Common myeloid progenitor, CD34-positive (primary cell): Measurements from ENCODE around the gene MT2A.

Experiments used
- CTCF ChIA-PET: fragments of 350-600 bp; sonication (Branson Sonifier 250); formaldehyde crosslinking; loops from one replicate; lab custom pipeline; 2021; ENCODE audit warnings: antibody characterized with exemption; lab: Charles Lee
- POLR2A ChIA-PET: fragments of 350-600 bp; sonication (Branson Sonifier 250); formaldehyde crosslinking; loops from one replicate; lab custom pipeline; 2021; ENCODE audit warnings: antibody characterized with exemption; lab: Charles Lee
- DNase-seq, 3 donors: peaks; one replicate each; pipeline versions ENCODE4 v3.0.0 to v3.0.0-alpha.2; 2013
- H3K27ac ChIP-seq, 2 experiments: 1 replicate in 1 of 2; 2 replicates in 1 of 2; pipeline ENCODE4 v1.7.0; 2013; ENCODE audit warnings: inconsistent platforms in 2 of 2, low read length in 2 of 2, mild to moderate bottlenecking in 2 of 2, low read depth in 1 of 2, moderate library complexity in 1 of 2; ENCODE audit not compliant: severe bottlenecking in 2 of 2, insufficient read depth in 1 of 2, poor library complexity in 1 of 2
- H3K27me3 ChIP-seq, 5 experiments: replicated peaks in 2 of 5; 1 replicate in 3 of 5; 2 replicates in 2 of 5; pipeline versions ENCODE4 v1.6.1 to v1.7.0; 2013; ENCODE audit warnings: low read length in 4 of 5, mild to moderate bottlenecking in 2 of 5, moderate library complexity in 2 of 5, inconsistent platforms in 1 of 5; ENCODE audit not compliant: insufficient read depth in 5 of 5, control insufficient read depth in 4 of 5
- H3K36me3 ChIP-seq, 4 experiments: 1 replicate in 2 of 4; 2 replicates in 2 of 4; pipeline versions ENCODE4 v1.6.1 to v1.7.0; 2013; ENCODE audit warnings: low read length in 3 of 4, control low read depth in 1 of 4, mild to moderate bottlenecking in 1 of 4; ENCODE audit not compliant: control insufficient read depth in 4 of 4, insufficient read depth in 4 of 4
- H3K4me1 ChIP-seq, 4 experiments: 1 replicate in 3 of 4; 2 replicates in 1 of 4; pipeline versions ENCODE4 v1.6.1 to v1.7.1; 2013; ENCODE audit warnings: low read length in 3 of 4, mild to moderate bottlenecking in 3 of 4, control low read depth in 1 of 4, inconsistent platforms in 1 of 4, moderate library complexity in 1 of 4; ENCODE audit not compliant: control insufficient read depth in 4 of 4, insufficient read depth in 4 of 4; ENCODE audit errors: control extremely low read depth in 1 of 4
- H3K4me3 ChIP-seq, 7 experiments: 1 replicate in 4 of 7; 2 replicates in 3 of 7; pipeline versions ENCODE4 v1.5.1 to v1.7.0; 2013; ENCODE audit warnings: mild to moderate bottlenecking in 7 of 7, low read length in 6 of 7, moderate library complexity in 6 of 7, inconsistent platforms in 2 of 7, low read depth in 2 of 7, control low read depth in 1 of 7; ENCODE audit not compliant: insufficient read depth in 4 of 7, control insufficient read depth in 1 of 7; ENCODE audit errors: extremely low read depth in 1 of 7
- H3K9me3 ChIP-seq, 5 experiments: 1 replicate in 4 of 5; 2 replicates in 1 of 5; pipeline versions ENCODE4 v1.6.1 to v1.7.1; 2013; ENCODE audit warnings: low read length in 4 of 5, mild to moderate bottlenecking in 2 of 5, inconsistent platforms in 1 of 5, low read depth in 1 of 5, moderate library complexity in 1 of 5; ENCODE audit not compliant: control insufficient read depth in 4 of 5, insufficient read depth in 2 of 5; ENCODE audit errors: control extremely low read depth in 1 of 5
- WGBS: methylation state at CpG from one replicate; pipeline ENCODE4 v1.1.5; 2013; ENCODE audit not compliant: insufficient coverage; 5-methylcytosine and 5-hydroxymethylcytosine counted together

MT2A gene

GRCh38 chr16:56631197-56631596, 22.8 kb downstream of the MT2A start:
- H3K36me3 ChIP-seq, result no peaks in the 10 kb centered on the region
- H3K4me1 ChIP-seq, result peaks cover 0 to 25% (median 16%) of the 10 kb centered on the region in 4 experiments
- POLR2A ChIA-PET, result no interaction called here
- no peaks in the 10 kb centered on the region for H3K9me3 ChIP-seq
- DNase-seq, result no peak
- 97% methylated on average over 10 of the region's 10 CpGs for WGBS
- peaks cover 9 to 94% (median 45%) of the 10 kb centered on the region in 5 experiments for H3K27me3 ChIP-seq
- no peak overlapping the region for H3K27ac ChIP-seq
- CTCF ChIA-PET, result interaction anchor here (0.8 to 2.0 kb wide), 7 partner anchors 10 to 117 kb away, joined by 3 to 5 read pairs (median 4); no protein-coding TSS in a partner anchor
- no peak overlapping the region for H3K4me3 ChIP-seq

GRCh38 chr16:56631832-56632155, 23.4 kb downstream of the MT2A start:
- H3K27ac ChIP-seq, result no peak overlapping the region
- peaks cover 0 to 25% (median 16%) of the 10 kb centered on the region in 4 experiments for H3K4me1 ChIP-seq
- POLR2A ChIA-PET, result no interaction called here
- 30% methylated on average over 13 of the region's 14 CpGs for WGBS
- no peak for DNase-seq
- no peaks in the 10 kb centered on the region for H3K9me3 ChIP-seq
- no peaks in the 10 kb centered on the region for H3K36me3 ChIP-seq
- H3K4me3 ChIP-seq, result peak overlapping the region in 5 of 7 experiments; percentile 21 to 62 (median 55)
- CTCF ChIA-PET, result interaction anchor here (1.2 to 1.6 kb wide), 2 partner anchors 28 to 54 kb away, joined by 3 to 4 read pairs; no protein-coding TSS in a partner anchor
- H3K27me3 ChIP-seq, result peaks cover 9 to 94% (median 46%) of the 10 kb centered on the region in 5 experiments

- 2% methylated on average over 59 of the region's 61 CpGs for WGBS
- Histone ChIP-seq H3K36me3 (no peaks in the 10 kb centered on the region), H3K4me1 (peaks cover 0 to 25% (median 16%) of the 10 kb centered on the region in 4 experiments), H3K4me3 (peak within 1 kb of the TSS in 5 of 7 experiments; percentile 31 to 62 (median 55)), H3K27me3 (peaks cover 14 to 94% (median 43%) of the 10 kb centered on the region in 5 experiments), H3K9me3 (no peaks in the 10 kb centered on the region), H3K27ac (no peak within 1 kb of the TSS)
- DNase-seq, result peak in 2 of 3 donors; percentile 41 to 47
- ChIA-PET CTCF (no interaction called here), POLR2A (no interaction called here)
These were observed 23.9 kb downstream of the MT2A start, which contains the start of gene MT1M for GRCh38 chr16:56632156-56632847. Gene MT1M, plus strand, starts transcription at chr16:56632659. Its CDS starts 73 bp downstream, at chr16:56632732.

GRCh38 chr16:56632848-56633365, 24.5 kb downstream of the MT2A start:
- Histone ChIP-seq H3K36me3 (no peaks in the 10 kb centered on the region), H3K27me3 (peaks cover 16 to 97% (median 44%) of the 10 kb centered on the region in 5 experiments), H3K4me1 (peaks cover 0 to 27% (median 16%) of the 10 kb centered on the region in 4 experiments), H3K9me3 (no peaks in the 10 kb centered on the region), H3K4me3 (peak overlapping the region in 4 of 7 experiments; percentile 38 to 62 (median 57)), H3K27ac (no peak overlapping the region)
- no peak for DNase-seq
- 34% methylated on average over 4 of the region's 6 CpGs for WGBS
- CTCF ChIA-PET, result interaction anchor here (1.0 kb wide), 1 partner anchor 10 kb away, joined by 3 read pairs; no protein-coding TSS in a partner anchor
- POLR2A ChIA-PET, result no interaction called here

- H3K9me3 ChIP-seq, result no peaks in the 10 kb centered on the region
- peaks cover 16 to 100% (median 48%) of the 10 kb centered on the region in 5 experiments for H3K27me3 ChIP-seq
- ChIA-PET CTCF (interaction anchor here (1.0 to 1.3 kb wide), 3 partner anchors 9 to 26 kb away, joined by 3 to 5 read pairs (median 3); partner anchors contain the start of gene MT2A), POLR2A (no interaction called here)
- H3K4me3 ChIP-seq, result no peak overlapping the region
- no peaks in the 10 kb centered on the region for H3K36me3 ChIP-seq
- peaks cover 0 to 34% (median 19%) of the 10 kb centered on the region in 4 experiments for H3K4me1 ChIP-seq
- H3K27ac ChIP-seq, result no peak overlapping the region
- 54% methylated on average over 7 of the region's 7 CpGs for WGBS
- DNase-seq, result no peak
These were observed 25.2 kb downstream of the MT2A start for GRCh38 chr16:56633535-56633934.

GRCh38 chr16:56634715-56635440, 26.5 kb downstream of the MT2A start:
- CTCF ChIA-PET, result interaction anchor here (1.0 to 1.3 kb wide), 3 partner anchors 9 to 27 kb away, joined by 3 to 5 read pairs (median 5); partner anchors contain the start of gene MT2A
- POLR2A ChIA-PET, result no interaction called here

More at GRCh38 chr16:56634715-56635440, 26.5 kb downstream of the MT2A start:
- WGBS, result 3% methylated on average over 35 of the region's 47 CpGs
- no peak overlapping the region for H3K27ac ChIP-seq
- H3K4me3 ChIP-seq, result peak overlapping the region in 3 of 7 experiments; percentile 16 to 43 (median 19)
- H3K27me3 ChIP-seq, result peaks cover 18 to 100% (median 51%) of the 10 kb centered on the region in 5 experiments
- DNase-seq, result no peak
- H3K9me3 ChIP-seq, result no peaks in the 10 kb centered on the region
- no peaks in the 10 kb centered on the region for H3K36me3 ChIP-seq
- peaks cover 0 to 35% (median 19%) of the 10 kb centered on the region in 4 experiments for H3K4me1 ChIP-seq
